NCI-H1092 (cell line): ENCODE measurements around the gene CALML5.
"Not testable (repeated sequence)": the region's sequence is repeated elsewhere in the genome, so short reads cannot be mapped to it uniquely, and the experiment has no call there.

Experiments used
- DNase-seq: peaks from one replicate; lab custom pipeline; 2025; lab: John Stamatoyannopoulos, UW

The CALML5 gene

DNA sequence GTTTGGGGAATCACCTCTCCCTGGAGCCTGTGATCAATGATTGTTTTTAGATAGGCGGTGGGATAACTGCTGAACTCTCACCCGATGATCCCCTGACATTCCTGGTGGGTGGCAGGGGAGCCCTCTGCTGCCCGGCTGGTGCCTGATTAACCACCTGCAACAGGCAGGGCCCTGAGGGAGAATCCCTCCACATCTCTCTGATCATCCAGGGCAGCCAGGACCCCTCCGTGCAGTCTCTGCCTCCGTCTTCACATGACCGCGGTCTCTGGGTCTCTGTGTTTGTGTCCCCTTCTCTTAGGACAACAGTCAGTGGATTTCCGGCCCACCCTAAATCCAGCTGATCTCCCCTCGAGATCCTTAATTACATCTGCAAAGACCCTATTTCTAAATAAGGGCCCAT is 17.4 kb downstream of the CALML5 start:
- DNase-seq, result no peak

- no peak for DNase-seq
Measured at GRCh38 chr10:5481121-5481520, 18.2 kb downstream of the CALML5 start.

GRCh38 chr10:5480162-5480941 is 19.0 kb downstream of the CALML5 start:
- DNase-seq, result no peak

- DNase-seq, result no peak
Measured at GRCh38 chr10:5479481-5480161, 19.7 kb downstream of the CALML5 start.

DNA sequence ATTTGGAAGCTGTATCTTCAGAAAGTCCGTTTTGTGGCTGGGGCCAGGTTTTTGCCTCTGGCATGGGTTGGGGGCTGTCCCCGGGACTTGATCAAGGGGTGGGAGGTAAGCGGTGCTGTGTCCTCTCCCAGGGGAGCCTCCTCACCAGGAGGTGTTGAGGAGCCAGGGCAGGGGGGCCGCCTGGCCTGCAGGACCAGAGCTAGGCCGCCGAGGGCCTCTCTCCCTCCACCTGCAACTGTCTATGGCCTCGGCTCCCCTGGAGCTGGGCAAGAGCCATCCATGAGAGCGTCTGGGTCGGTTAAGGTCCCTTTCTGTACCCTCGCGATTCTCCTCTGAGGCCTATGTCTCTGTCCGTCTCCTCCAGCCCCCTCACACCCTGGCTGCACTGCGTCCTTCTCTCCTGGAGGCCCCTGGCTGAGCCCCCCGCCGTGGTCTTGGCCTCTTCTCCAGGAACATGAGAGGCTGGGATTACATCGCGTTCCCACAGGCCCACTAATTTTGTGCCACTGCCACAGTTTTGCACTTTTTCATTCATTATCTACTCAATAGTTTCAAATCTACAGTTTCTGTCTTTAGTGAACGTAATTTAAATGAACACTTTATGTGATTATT is 20.6 kb downstream of the CALML5 start:
- DNase-seq, result no peak

GRCh38 chr10:5477948-5478693 is 21.2 kb downstream of the CALML5 start:
- DNase-seq, result no peak

DNA sequence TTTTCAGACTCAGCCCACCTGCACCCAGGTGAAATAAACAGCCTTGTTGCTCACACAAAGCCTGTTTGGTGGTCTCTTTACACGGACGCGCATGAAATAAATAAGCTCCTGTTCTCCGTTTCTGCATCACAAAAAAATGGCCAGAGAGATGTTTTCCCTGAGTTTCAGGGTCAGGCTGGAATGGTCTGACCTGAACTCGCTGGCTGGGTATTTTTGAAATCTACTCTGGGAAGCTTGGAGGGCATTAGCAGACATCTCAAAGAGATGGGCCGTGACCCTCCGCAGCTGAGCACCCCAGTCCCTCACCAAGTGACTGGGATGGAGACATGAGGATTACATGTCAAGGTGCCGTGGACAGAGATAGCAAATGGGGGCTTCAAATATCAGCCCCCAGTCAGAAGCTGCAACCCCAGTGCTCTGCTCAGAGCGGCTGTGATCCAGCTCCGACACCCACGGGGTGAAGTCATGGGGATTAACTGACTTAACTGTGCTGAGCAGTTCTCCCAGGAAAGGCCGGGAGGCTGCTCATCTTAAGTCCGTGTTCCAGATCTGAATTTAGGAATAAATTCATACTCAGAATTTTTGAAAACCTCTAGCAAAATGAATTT is 22.3 kb downstream of the CALML5 start:
- no peak for DNase-seq

DNA sequence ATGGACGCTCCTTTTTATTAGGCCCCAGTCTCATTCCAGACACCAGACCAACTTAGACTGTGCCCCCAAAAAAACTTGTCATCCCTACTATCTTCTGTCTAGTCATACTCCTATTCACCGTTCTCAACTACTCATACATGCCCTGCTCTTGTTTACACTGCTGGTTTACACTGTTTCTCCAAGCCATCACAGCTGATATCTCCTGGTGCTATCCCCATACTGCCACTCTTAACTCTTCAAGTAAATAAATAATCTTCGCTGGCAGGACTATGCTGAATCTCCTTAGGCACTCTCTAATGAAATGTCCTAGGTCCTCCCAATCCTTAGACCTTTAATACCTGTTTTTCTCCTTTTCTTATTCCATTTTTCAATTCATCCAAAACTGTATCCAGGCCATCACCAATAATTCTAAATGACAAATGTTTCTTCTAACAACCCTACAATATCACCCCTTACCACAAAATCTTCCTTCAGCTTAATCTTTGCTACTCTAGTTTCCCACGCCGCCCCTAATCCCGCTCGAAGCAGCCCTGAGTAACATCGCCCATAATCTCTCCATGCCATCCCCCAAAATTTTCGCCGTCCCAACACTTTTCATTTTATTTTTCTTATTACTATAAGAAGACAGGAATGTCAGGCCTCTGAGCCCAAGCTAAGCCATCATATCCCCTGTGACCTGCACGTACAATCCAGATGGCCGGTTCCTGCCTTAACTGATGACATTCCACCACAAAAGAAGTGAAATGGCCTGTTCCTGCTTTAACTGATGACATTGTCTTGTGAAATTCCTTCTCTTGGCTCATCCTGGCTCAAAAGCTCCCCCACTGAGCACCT is 23.2 kb downstream of the CALML5 start:
- not testable (repeated sequence) for DNase-seq

DNA sequence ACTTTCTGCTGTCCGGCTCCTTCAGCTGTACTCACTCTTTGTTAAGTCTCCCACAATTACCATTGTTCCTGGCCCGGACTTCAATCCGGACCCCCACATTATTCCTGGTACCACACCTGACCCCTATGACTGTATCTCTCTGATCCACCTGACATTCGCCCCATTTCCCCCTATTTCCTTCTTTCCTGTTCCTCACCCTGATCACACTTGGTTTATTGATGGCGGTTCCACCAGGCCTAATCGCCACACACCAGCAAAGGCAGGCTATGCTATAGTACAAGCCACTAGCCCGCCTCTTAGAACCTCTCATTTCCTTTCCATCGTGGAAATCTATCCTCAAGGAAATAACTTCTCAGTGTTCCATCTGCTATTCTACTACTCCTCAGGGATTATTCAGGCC is 24.3 kb downstream of the CALML5 start:
- not testable (repeated sequence) for DNase-seq

GRCh38 chr10:5474642-5475041 is 24.7 kb downstream of the CALML5 start:
- not testable (repeated sequence) for DNase-seq

- DNase-seq, result no peak
Measured at GRCh38 chr10:5470062-5470751, 29.2 kb downstream of the CALML5 start.

DNA sequence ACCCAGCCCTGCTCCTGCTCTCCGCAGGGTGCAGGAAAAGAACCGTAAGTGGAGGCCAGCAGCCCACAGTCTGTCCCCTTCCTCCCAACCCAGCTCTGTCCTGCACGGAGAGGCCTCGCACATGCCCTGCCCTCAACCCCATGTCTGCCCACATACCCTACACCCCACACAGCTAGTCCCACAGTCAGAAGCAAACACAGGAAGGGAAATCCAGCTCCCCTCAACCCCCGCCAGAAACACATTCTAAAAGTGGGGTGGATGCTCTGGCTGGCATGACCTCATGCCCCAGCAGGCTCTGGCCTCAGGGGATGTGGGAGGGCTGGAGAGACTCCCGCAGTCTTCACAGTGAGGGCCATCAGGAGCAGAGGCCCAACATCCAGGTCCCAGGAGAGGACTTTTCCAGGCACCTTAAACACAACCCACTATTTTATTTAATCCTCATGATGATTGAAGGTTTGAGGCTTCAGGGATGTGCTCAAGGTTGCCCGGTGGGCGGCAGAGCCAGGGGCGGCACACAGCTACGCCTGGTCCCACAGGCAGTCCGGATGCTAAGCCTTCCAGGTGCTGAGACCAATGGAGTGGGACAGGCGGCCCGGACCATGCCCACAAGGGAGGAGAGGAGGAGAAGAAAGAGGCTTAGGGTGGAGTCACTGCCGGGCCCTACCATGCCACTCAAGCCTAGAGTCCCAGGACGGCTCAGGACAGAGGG is 29.9 kb downstream of the CALML5 start:
- DNase-seq, result no peak

- DNase-seq, result no peak
Measured at GRCh38 chr10:5468262-5469106, 30.9 kb downstream of the CALML5 start.

DNA sequence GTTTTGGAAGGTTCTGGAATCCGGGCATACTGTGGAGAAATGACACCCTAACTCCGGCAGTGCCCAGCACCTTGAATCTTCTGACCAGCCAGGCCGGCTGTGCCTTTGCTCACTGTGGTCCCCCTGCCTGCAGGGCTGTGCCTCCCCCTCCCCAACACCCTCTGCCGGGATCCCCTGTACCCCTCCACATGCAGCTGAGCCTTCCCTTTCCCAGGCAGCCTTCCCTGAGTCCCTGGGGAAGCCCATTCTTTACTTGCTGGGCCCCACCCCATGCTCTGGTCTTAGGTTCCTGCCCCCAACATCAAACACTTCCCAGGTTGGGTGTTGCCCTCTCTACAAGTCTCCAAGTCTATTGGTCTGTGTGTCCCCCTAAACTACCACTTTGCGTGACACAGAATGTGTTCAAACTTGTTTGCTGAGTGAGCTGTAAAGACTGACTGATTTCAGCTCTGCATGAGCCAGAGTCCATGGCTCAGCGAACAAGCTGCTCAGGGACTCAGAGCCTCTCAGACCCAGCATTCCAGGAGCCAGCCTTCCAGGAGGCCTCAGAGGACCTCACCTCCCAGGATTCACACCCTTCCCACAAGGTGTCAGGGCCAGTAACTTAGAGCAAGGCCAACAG is 31.6 kb downstream of the CALML5 start:
- no peak for DNase-seq

DNA sequence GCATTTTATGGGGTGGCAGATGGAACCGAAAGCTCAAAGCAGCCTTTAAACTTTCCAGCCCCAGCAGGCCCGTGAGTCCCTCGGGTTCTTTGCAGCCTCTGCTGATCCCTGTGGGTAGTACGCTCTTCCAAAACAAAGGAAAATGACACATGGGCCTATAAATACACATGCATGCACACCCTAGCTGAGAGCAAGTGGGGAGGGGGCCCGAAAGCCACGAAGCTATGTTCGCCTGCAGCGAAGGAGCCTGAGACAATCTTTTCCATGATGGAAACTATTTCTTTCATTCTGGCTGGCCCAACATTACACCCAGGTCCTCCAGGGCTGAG is 32.2 kb downstream of the CALML5 start:
- no peak for DNase-seq

DNA sequence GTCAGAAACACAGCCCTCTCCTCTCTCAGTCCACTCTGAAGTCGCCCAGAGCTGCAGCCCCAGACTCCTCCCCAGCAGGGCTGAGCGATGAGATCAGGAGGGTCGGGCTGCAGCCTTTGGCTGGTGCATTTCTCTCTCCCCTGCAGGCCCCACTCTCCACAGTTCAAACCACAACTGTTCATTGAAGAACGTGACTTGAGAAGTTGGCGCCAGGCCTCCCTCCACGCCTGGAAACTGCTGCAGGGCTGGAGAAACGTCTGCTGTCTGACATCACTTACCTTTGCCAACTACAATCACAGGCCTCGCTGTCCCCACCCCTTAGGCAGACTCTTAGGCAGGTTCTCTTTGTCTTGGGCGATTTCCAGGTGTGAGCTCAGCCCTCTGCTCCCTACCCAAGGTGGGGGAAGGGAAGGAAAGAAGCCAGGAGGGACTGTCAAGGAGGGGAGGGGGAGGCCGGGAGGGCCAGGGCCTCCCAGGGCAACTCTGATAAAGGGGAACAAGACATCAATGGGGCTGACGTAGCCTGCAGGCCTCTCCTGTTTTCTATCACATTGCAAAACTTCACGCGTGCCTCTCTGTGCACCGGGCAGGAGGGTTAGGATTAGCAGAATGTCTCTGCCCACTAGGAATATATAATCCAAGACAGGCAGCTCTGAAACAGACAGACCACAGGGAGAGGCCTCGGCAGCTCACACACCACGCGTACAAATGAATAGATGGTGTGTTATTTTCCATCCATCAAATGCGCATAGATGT is 32.7 kb downstream of the CALML5 start:
- DNase-seq, result peak; percentile 39

DNA sequence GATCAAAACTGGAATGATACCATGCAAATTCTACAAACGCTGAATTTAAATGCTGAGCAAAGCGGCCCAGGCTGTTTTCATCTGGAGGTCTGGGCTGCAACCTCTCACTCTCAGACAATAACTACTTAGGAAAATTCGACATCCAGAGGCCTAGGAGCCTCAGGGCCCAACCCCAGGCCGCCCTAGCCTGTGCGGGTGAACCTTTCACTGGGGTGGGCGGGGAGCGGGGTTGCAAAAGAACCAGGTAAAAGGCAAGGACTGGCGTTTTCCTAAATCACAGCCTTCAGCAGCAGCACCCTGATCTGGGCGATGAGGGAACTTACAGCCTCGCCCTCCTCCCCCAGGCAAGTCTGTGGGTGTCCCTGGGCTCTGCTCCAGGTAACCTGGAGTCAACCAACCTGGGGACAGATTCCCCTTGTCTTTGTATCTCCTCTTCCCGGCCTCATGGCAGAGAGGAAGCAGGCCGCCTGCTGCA is 33.4 kb downstream of the CALML5 start:
- no peak for DNase-seq

GRCh38 chr10:5464546-5464945 is 34.8 kb downstream of the CALML5 start:
- DNase-seq, result no peak
